HEK293 (cell line): ENCODE data around the gene MCM6.

ENCODE experiments used
- CTCF ChIP-seq: fragments of 450-650 bp; formaldehyde crosslinking; IDR thresholded peaks from 2 replicates; pipeline ENCODE4 v1.5.1; 2016; ENCODE audit warnings: missing biosample characterization, missing genetic modification characterization
- SALL2 ChIP-seq: fragments of 450-650 bp; formaldehyde crosslinking; IDR thresholded peaks from 2 replicates; pipeline ENCODE4 v1.5.0; 2017; ENCODE audit warnings: missing biosample characterization, mild to moderate bottlenecking, missing genetic modification characterization, borderline replicate concordance
- SCRT1 ChIP-seq: fragments of 450-650 bp; formaldehyde crosslinking; IDR thresholded peaks from 2 replicates; pipeline ENCODE4 v1.5.1; 2016; ENCODE audit warnings: missing biosample characterization, missing genetic modification characterization, borderline replicate concordance
- TCF7L2 ChIP-seq: IDR thresholded peaks from 2 replicates; pipeline ENCODE4 v1.6.1; 2011; ENCODE audit warnings: low read depth, mild to moderate bottlenecking, inconsistent platforms, low read length, moderate library complexity, borderline replicate concordance
- YY1 ChIP-seq: fragments of 450-650 bp; formaldehyde crosslinking; IDR thresholded peaks from 2 replicates; pipeline ENCODE4 v1.5.1; 2018; ENCODE audit warnings: missing biosample characterization, missing genetic modification characterization
- ZBTB1 ChIP-seq: fragments of 450-650 bp; formaldehyde crosslinking; IDR thresholded peaks from 2 replicates; pipeline ENCODE4 v1.5.1; 2016; ENCODE audit warnings: missing biosample characterization, missing genetic modification characterization
- ZNF121 ChIP-seq: fragments of 450-650 bp; formaldehyde crosslinking; IDR thresholded peaks from 2 replicates; pipeline ENCODE4 v1.5.1; 2016; ENCODE audit warnings: missing biosample characterization, missing genetic modification characterization
- ZNF302 ChIP-seq: fragments of 450-650 bp; formaldehyde crosslinking; IDR thresholded peaks from 2 replicates; pipeline ENCODE4 v1.5.1; 2016; ENCODE audit warnings: missing biosample characterization, missing genetic modification characterization, low read depth
- ZNF398 ChIP-seq: fragments of 450-650 bp; formaldehyde crosslinking; IDR thresholded peaks from 2 replicates; pipeline ENCODE4 v1.5.1; 2017; ENCODE audit warnings: missing biosample characterization, missing genetic modification characterization
- ZNF433 ChIP-seq: fragments of 450-650 bp; formaldehyde crosslinking; IDR thresholded peaks from 2 replicates; pipeline ENCODE4 v1.5.1; 2016; ENCODE audit warnings: missing biosample characterization, missing genetic modification characterization, low read depth
- ZNF558 ChIP-seq: fragments of 450-650 bp; formaldehyde crosslinking; IDR thresholded peaks from 2 replicates; pipeline ENCODE4 v1.5.1; 2016; ENCODE audit warnings: missing biosample characterization, missing genetic modification characterization
- ZNF639 ChIP-seq: fragments of 450-650 bp; formaldehyde crosslinking; IDR thresholded peaks from 2 replicates; pipeline ENCODE4 v1.5.1; 2016; ENCODE audit warnings: missing biosample characterization, missing genetic modification characterization
- ZNF660 ChIP-seq: fragments of 450-650 bp; IDR thresholded peaks from 2 replicates; pipeline ENCODE4 v1.5.1; 2018; ENCODE audit warnings: missing biosample characterization, mild to moderate bottlenecking, missing genetic modification characterization
- ZSCAN4 ChIP-seq: fragments of 450-650 bp; formaldehyde crosslinking; IDR thresholded peaks from 2 replicates; pipeline ENCODE4 v1.5.1; 2017; ENCODE audit warnings: missing biosample characterization, missing genetic modification characterization

- TF ChIP-seq CTCF: no peak
- TF ChIP-seq ZNF302 (tag by site-specific recombination): no peak
- no peak for TF ChIP-seq TCF7L2
- no peak for TF ChIP-seq ZNF639 (tag by site-specific recombination)
- TF ChIP-seq ZNF660: no peak
- no peak for TF ChIP-seq ZNF433 (tag by site-specific recombination)
- TF ChIP-seq ZNF121 (tag by site-specific recombination): no peak
- TF ChIP-seq ZSCAN4 (tag by site-specific recombination): no peak
- no peak for TF ChIP-seq SCRT1 (tag by site-specific recombination)
- TF ChIP-seq YY1 (tag by site-specific recombination): no peak
- no peak for TF ChIP-seq ZNF398 (tag by site-specific recombination)
- no peak for TF ChIP-seq ZNF558 (tag by site-specific recombination)
- TF ChIP-seq SALL2: no peak
- TF ChIP-seq ZBTB1 (tag by site-specific recombination): no peak
Observed at GRCh38 chr2:135831180-135831812, 44.9 kb downstream of the MCM6 start.
